HK-2 (cell line): Measurements from ENCODE around the gene MAPKAP1.

ENCODE experiments used
- DNase-seq: peaks from one replicate; pipeline ENCODE4 v3.0.0-alpha.2; 2018; ENCODE audit not compliant: unreplicated experiment

The MAPKAP1 gene

GRCh38 chr9:125513668-125514413, 193.2 kb downstream of the MAPKAP1 start:
- DNase-seq = peak; percentile 57

- DNase-seq = no peak
Measured at GRCh38 chr9:125513303-125513667, 193.7 kb downstream of the MAPKAP1 start.

DNA sequence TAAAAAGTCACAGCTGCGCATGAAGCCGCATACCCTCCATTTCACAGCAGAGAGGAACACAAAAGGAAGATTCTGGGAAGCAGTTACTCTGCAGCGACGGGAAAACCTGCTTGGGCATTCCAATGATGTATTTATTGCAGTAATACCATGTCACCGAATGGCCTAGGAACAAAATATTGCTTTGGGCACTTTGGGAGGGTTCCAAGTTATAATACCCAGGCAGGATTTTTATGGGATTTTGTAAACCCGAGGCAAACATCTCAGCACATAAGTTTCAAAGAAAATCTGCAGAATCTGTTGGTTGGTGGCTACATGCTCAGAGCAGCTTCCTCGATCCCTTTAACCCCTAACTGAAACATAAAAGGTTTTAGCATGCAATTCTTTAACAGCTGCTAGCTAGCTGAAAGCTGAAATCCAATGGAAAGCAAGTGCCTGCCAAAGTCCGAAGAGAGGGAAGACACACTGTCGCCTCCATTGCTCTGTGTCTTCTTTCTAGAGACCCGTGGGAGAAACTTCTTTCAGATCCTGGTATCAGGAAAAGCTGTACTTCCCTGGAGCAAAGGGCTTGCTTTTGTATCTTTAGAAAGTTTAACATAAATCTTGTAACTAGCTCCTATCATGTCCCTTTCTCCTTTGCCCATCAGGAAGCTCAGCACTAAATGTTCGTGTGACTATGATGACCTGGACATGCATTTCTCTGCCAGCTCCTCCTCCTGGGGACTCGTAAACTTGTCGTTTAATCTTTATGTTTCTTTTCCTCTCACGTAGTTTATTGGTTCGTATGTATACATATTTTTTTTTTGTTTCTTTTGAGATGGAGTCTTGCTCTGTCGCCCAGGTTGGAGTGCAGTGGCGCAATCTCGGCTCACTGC, 195.0 kb downstream of the MAPKAP1 start:
- DNase-seq = no peak

- DNase-seq = no peak
Measured at GRCh38 chr9:125510980-125511379, 196.0 kb downstream of the MAPKAP1 start.

GRCh38 chr9:125509476-125509875, 197.5 kb downstream of the MAPKAP1 start:
- no peak for DNase-seq

DNA sequence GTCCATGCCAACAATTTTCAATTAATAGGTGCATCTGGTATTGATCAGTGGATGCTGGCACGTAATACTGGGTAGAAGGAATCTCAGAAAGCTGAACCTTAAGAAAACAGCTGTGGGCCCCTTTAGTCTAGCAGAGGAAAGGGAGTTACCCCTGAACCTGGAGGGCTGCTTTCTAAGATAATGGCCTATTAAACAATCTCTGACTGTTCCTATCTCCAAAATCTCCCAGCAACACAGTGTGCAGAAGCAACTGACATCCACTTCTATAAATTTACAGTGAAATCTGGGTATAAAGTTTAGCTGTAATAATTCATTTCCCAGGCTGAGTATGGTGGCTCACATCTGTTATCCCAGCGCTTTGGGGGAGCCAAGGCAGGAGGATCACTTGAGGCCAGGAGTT, 198.8 kb downstream of the MAPKAP1 start:
- DNase-seq = no peak

DNA sequence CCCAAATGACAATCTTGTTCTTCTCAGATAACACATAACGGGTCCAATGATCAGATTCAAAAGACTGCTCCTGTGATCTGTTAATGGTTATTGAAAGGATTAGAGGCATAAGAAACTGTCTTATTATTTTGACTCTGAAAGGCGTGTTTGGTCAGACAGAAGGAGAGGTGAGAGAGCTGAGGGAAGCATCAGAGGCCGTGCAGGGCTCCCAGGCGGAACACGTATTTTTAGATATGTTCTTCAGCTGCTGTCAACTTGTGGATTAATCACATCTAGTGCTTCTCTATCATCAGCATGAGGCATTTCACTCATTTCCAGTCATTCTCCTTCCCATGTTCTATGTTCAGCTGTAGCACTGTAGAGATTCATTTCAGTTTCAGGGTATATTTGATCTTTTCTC, 199.8 kb downstream of the MAPKAP1 start:
- no peak for DNase-seq

DNA sequence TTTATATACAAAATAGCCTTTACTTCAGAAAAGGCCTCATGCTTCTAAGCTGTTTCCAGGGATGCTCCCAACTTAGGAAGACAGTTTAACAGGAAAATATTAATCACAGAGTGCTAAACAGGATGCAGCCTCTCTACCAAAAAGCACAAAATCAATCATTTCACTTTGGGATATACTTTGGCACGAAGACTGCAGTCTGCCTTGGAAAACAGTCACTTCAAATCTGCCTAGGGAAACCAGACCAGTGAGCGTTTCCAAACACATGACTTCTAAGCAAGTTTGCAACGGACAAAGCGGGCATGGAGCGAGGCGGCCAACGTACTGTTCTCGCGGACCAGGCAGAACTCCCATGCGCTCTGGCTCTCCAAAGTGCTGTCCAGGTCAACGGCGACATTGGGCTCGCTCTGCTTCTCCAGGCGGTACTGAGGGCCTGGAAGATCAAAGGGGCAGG, 201.0 kb downstream of the MAPKAP1 start:
- no peak for DNase-seq

DNA sequence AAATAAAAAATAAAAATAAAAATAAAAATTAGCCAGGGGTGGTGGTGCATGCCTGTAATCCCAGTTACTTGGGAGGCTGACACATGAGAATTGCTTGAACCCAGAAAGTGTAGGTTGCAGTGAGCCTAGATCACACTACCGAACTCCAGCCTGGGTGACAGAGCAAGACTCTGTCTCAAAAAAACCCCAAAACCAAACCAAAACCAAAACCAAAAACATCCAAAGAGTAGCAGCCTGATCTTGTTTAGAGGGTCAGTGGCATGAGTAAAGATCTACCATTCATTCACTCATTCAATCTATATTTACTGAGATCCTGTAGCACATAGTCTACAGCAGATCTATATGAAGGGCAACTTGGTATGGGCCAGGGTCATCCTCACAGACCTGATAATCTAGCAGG, 202.4 kb downstream of the MAPKAP1 start:
- DNase-seq = no peak

GRCh38 chr9:125497906-125498305, 209.1 kb downstream of the MAPKAP1 start:
- no peak for DNase-seq

GRCh38 chr9:125497478-125497877, 209.5 kb downstream of the MAPKAP1 start:
- DNase-seq = no peak

DNA sequence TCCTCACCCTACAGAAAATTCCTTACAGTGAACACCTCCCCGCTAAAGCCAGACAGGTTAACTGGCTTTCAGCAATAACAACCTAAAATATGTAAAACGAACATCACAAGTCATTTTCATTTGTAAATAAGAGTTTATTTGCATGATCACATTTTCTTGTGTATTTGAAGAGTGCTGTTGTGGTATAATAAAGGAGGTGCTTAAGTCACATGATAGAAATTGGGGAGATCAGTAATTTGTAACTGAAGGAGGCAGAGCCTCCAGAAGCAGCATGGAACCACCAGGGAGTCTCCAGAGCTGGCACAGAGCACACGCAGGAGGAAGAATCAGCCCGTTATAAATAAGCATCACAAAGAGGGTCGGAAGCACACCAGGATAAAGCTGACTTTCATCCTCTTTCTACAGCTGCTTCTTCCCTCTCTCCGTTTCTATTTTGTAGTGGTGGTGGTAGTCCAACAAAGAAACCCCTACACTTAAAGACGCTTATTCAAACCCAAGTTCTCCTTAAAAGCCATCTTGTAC, 210.6 kb downstream of the MAPKAP1 start:
- no peak for DNase-seq

GRCh38 chr9:125495172-125496119, 211.6 kb downstream of the MAPKAP1 start:
- no peak for DNase-seq

DNA sequence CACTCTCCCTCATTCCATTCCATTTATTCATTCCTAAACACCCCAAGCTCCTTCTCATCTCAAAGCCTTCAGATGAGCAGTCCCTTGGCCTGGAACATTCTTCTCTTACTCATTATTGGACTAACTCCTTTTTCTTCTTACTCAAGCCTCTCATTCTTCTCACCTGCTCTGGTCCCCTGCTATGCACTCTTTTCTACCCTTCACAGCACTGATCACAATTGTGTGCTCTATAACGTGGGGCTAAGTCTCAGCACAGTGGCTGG, 212.4 kb downstream of the MAPKAP1 start:
- no peak for DNase-seq

DNA sequence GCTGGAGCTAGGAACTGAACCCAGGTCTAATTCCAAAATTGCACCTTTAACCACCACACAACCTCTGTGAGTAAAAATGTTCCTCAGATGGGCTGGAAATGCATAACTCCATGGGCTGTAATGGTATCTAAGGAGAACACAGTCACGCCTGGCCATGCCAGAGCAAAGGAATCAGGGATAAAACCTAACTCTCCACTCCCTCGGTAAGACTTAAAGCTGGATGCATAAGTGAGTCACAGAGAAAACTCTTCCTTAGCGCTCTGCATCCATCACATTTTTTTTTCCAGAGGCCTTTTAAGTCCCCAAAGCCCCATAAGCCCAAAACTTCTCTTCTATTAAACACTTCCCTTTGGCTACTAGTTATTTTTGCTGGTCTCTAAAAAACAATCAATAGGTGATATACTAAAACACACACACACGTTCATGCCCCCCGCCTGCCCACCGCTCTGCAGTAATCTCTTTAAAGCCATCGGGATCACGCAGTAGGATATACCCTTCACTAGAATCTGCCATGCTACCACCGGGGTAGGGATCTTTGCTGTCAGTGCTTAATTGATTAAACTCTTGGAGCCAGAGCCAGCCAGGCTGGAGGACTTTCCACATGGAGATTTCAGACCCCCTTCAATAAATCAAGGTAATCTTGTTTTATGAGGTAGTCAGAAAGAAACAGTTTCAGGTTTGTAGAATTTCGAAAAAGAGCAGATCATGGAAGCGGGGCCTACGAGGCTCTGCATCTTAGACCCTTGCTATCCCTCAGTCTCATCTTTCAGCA, 212.9 kb downstream of the MAPKAP1 start:
- DNase-seq = no peak

DNA sequence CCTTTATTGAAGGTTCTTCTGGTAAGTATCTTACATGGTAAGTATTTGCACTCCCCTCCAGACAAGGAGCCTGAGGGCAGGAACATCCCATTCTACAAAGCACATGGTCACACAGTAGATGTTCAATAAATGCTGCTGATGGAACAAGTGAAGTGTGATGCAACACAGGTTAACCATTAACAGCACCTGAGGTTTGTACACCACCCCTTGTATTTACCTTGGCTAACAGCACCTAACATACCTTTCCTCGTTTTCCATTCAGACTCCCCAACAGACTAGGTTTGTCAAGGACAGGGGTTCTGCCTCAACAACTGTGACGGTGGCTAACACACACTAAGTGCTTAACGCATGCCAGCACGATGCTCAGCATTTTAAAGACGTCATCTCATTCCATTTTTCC, 213.6 kb downstream of the MAPKAP1 start:
- no peak for DNase-seq

- no peak for DNase-seq
Measured at GRCh38 chr9:125492719-125493118, 214.3 kb downstream of the MAPKAP1 start.

DNA sequence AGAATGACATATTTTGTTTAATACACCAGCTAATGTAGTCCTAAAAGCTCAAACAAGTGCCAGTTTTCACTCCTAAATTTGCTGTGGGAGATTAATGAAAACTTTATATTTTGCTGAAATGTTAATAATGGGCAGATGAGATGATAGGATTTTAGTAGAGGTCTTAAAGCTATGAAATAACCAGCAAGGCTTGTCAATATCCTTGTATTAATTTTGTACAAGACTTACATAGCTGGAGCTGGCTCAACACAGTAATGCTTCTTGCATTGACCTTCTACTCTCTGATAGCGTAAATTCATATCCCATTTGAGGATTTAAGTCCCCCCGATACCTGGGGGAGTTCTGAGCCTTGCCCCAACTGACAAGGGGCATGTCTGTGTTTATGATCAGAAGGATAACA, 219.2 kb downstream of the MAPKAP1 start:
- DNase-seq = no peak

DNA sequence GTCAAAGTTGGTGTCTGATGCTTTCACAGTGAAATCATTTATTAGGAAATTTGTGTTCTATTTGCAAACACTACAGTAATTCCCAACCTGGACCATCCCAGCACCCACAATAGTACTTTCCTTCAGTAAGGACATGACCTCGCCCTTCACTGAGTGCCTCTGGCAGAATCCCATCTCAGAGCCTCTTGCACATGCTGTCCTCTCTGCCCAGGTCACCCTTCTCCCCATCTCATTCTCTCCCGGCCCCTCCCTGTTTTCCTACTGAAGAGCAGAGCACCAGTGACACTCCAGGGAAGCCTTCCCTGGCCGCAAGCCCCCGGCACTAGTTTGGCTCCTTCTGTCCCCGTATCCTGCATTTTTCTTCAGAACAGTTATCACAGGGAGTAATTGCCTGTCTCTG, 220.4 kb downstream of the MAPKAP1 start:
- DNase-seq = no peak

GRCh38 chr9:125486152-125486508, 220.9 kb downstream of the MAPKAP1 start:
- no peak for DNase-seq

DNA sequence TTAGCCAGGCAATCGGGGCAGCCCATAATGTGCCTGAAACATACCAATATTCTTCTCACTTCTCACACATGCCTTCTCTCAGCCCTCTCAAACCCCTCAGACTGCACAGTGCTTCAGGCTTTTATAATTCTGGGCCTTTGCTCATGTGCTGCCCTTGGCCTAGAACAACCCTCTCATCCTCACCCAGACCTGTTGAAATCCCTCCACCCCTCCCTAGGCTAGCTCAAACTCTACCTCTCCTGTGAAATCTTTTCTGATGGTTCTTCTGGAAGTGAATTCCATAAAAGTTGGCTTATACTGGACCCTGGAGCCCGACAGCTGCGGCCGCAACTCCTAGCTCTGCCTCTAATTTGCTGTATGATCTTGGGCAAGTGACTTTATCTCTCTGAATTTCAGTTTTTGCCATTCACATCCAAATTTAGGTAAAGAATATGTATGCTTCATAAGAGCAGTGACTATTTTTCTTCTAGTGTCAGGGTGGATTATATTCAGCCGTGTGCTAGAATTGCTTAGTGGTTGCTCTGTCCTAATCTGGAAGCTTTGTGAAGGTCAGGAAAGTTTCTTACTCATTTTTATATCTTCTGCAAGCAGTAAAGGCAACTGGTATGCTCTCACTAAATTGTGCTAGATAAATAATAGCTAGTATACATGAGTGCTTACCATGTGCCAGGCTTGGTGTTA, 221.4 kb downstream of the MAPKAP1 start:
- no peak for DNase-seq
